NCI-H1694 (cell line): Measurements from ENCODE around the gene FASTKD3.

ENCODE experiments used
- DNase-seq: peaks from one replicate; lab custom pipeline; 2025; lab: John Stamatoyannopoulos, UW

FASTKD3 gene

DNA sequence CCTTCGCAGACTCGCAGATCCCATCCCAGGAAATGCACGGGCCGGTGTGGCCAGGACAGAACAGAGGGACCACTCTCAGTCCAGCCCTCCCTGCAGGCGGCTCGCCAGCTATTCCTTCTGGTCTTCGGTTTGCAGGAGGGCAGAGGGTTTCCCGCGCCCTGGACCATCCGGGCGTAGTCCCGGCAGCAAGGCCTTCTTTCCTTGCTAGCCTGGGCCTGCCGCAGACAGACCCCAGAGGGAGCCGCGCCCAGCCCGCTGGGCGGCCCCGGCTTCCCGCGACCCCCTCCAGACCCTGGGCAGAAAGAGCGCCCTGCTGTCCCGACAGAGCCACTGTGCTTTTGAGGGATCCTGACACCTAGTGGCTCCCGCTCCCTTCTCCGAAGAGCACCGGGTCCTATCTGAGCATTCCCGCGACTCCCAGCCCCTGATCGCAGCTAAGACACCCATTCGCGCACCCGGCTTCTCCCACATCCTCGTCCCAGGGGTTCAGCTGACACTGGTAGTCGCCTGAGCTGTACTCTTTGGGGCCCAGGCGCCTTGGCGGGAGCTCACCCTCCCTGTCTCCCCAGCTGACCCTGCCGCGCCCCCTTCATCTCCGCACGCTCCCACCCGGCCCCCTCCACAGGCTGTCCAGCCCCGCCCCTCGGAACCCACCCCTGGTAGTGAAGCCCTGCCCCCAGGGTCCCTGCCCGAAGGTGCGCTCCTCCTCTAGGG is 19.0 kb downstream of the FASTKD3 start:
- DNase-seq, result peak; percentile 34

GRCh38 chr5:7848296-7848695 is 20.5 kb downstream of the FASTKD3 start:
- no peak for DNase-seq

- DNase-seq, result no peak
Observed at GRCh38 chr5:7846327-7846726, 22.5 kb downstream of the FASTKD3 start.

GRCh38 chr5:7845557-7845956 is 23.3 kb downstream of the FASTKD3 start:
- no peak for DNase-seq

GRCh38 chr5:7844901-7845300 is 23.9 kb downstream of the FASTKD3 start:
- no peak for DNase-seq

- no peak for DNase-seq
Observed at GRCh38 chr5:7842531-7842930, 26.3 kb downstream of the FASTKD3 start.

- no peak for DNase-seq
Observed at GRCh38 chr5:7837403-7837802, 31.4 kb downstream of the FASTKD3 start.

- DNase-seq, result no peak
Observed at GRCh38 chr5:7834982-7835381, 33.8 kb downstream of the FASTKD3 start.

GRCh38 chr5:7828269-7828668 is 40.6 kb downstream of the FASTKD3 start:
- DNase-seq, result no peak

DNA sequence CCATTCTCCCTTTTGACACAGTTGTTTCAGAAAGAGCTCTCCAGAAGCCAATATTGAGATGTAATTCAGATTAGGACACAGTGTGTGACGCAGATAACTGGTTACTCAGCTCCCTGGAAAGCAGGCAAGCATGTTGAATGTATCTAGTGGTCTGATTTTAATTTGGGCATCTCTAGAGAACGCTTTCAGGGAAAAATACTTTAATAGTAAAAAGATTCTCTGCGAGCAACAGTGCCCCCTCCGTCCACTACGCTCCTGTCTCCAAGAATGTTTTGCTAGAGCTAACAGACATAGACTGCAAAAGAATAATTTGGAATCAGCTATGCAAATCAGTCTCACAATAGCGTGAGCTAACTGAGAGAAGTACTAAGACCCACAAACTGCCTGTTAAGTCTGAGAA is 41.2 kb downstream of the FASTKD3 start:
- no peak for DNase-seq

DNA sequence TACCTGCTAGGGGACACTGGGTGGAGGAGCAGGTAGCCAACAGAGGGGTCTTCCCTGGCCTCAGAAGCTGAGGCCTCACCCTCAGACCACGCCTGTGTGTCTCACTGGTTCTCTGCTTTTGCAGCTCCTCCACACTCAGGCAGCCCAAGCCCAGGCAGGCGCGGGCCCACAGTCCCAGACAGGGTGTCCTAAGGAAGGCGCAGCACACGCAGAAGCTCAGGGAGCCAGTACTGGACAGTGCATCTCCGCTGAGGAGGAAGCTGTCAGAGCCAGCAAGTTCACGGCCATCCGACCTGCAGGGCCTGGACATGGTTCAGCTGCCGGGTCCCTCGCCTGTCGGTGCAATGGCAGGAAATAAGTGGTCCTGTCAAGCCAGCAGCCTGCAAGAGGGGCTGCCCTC is 43.2 kb downstream of the FASTKD3 start:
- no peak for DNase-seq

DNA sequence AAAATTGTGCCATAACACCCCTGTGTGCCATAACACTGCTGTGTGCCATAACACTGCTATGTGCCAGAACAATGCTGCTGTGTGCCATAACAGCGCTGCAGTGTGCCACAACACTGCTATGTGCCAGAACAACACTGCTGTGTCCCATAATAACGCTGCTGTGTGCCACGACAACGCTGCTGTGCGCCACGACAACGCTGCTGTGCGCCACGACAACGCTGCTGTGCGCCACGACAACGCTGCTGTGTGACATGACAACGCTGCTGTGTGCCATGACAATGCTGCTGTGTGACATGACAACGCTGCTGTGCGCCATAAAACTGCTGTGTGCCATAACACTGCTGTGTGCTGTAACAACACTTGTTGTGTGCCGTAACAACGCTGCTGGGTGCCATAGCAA is 43.8 kb downstream of the FASTKD3 start:
- no peak for DNase-seq

DNA sequence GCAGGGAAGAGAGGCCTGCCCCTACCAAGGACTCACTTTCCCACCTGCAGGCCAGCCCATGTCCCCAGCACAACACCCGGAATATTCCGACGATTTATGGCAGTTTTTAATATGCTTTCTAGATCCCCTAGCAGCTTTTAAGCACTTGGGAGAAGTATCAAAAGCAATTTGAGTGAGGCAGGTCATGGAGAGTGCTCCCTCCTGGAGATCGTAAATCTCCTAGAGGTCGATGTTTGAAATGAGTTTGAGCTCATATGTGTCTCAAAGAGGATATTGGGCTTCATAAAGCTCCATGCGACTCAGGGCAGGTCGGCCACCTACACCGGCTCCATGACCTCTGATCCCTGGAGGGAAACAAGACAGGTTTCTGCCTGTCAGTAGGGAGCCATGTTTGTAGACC is 45.2 kb downstream of the FASTKD3 start:
- no peak for DNase-seq

GRCh38 chr5:7822449-7822848 is 46.4 kb downstream of the FASTKD3 start:
- no peak for DNase-seq

- DNase-seq, result no peak
Observed at GRCh38 chr5:7816535-7816901, 52.3 kb downstream of the FASTKD3 start.

DNA sequence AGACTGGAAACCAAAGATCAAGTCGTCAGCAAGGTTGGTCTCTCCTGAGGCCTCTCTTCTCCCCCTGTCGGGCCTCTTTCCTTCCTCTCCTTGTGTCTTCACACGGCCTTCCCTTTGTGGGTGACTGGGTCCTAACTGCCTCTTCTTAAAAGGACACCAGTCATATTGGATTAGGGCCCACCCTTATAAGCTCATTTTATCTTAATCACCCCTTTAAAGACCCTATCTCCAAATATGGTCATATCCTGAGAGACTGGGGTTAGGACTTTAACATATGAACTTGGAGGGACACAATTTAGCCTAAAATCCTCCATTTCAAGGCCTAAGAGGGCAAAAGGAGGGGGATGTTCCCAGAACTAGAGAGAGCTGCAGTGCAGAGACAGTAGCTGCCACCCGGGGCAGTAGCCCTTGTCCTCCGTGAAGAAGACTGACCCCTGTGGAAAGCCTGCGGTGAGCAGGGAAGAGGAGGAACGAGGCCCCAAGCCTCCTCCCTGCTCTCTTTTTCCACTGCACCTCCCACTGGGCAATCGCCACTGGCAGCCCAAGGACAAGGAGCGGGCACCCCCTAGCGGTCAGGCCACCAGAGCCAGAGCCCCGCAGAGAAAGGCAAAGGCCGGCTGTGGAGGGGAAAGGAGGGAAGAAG is 52.8 kb downstream of the FASTKD3 start:
- peak; percentile 34 for DNase-seq

GRCh38 chr5:7814816-7815215 is 54.0 kb downstream of the FASTKD3 start:
- no peak for DNase-seq

DNA sequence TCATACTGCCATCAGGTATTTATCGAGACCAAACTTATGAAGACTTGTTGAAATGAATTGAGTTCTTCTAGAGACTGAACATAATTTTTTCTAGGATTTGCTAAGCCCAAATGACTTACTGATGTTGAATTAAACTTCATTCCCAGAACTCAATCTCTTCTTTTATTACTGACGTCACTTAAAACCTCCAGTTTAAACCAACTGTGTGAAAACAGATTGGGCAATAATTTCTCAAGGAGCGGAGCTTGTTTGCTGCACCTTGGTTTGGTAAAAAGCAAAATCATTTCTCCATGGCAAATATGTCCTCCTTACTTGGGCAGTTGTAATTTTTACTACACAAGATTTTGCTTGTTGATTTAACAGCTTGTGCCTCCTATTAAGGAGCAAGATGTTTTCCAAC is 55.3 kb downstream of the FASTKD3 start:
- DNase-seq, result no peak

DNA sequence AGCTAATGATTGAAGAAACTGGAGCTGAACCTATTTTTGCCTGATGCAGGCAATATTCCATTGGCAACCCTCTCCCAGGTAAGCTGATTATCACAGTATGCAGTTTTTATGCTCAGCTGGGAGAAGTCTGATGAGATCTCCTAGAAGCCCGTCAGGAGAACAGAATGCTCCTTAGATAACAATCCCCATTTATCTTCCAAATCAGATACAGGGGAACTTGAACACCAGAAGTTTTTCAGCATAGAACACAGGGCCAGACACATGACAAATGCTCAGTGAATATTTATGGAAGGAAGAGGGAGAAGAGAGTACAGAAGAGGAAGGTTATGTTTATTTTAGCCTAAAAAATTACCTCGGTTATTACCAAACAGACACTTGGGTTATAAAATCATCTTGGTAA is 55.8 kb downstream of the FASTKD3 start:
- no peak for DNase-seq

DNA sequence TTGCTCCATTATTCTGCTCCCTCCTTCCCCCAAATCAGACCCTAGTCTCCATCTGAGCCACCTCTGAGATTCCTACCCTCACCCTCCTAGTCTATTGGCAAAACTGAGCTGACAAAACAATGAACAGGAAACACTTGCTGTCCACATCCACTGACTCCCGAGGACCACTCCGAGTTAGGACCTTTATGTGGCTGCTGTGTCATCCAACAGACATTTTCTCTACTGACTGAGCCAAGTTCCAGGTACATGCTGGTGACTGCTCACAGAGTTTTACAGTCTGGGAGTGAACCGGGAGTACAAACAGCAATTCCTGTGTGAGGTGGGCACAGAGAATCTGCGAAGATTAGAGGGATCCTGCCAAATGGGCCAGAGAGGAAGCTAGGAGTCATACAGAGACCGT is 57.1 kb downstream of the FASTKD3 start:
- no peak for DNase-seq
